Hepatocyte (in vitro differentiated cells): ENCODE results near the gene CNPY4.

Experiments used
- EZH2 ChIP-seq: fragments of 200-600 bp; sonication (generic); IDR thresholded peaks from 2 replicates; pipeline ENCODE4 v1.6.1; 2016; ENCODE audit warnings: antibody characterized with exemption, mild to moderate bottlenecking, borderline replicate concordance
- TF ChIP-seq, protein P1 (sequence below): fragments of 200-600 bp; sonication (generic); IDR thresholded peaks from 2 replicates; pipeline ENCODE4 v1.5.1; 2016; ENCODE audit warnings: antibody characterized with exemption, mild to moderate bottlenecking; ENCODE audit not compliant: poor library complexity

DNA sequence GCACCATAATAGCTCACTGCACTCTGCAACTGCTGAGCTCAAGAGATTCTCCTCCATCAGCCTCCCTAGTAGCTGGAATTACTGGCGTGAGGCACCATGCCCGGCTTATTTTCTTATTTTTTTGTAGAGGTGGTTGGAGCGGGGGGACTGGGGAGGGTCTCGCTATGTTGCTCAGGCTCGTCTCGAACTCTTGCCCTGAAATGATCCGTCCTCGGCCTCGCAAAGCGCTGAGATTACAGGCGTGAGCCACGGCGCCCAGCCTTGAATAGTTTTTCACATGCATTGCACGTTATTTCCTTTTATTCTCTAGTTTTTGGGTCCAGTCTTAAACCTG, 28.8 kb downstream of the CNPY4 start:
- TF ChIP-seq, protein P1, sequence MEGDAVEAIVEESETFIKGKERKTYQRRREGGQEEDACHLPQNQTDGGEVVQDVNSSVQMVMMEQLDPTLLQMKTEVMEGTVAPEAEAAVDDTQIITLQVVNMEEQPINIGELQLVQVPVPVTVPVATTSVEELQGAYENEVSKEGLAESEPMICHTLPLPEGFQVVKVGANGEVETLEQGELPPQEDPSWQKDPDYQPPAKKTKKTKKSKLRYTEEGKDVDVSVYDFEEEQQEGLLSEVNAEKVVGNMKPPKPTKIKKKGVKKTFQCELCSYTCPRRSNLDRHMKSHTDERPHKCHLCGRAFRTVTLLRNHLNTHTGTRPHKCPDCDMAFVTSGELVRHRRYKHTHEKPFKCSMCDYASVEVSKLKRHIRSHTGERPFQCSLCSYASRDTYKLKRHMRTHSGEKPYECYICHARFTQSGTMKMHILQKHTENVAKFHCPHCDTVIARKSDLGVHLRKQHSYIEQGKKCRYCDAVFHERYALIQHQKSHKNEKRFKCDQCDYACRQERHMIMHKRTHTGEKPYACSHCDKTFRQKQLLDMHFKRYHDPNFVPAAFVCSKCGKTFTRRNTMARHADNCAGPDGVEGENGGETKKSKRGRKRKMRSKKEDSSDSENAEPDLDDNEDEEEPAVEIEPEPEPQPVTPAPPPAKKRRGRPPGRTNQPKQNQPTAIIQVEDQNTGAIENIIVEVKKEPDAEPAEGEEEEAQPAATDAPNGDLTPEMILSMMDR, result no peak
- no peak for TF ChIP-seq EZH2
